SU-DHL-6 (cell line): ENCODE results near the gene CMSS1.

Experiments used
- H2AFZ ChIP-seq: fragments of 200-600 bp; sonication (generic); 2 replicates; pipeline ENCODE4 v1.6.1; 2014; ENCODE audit warnings: low read depth, mild to moderate bottlenecking, moderate library complexity, mixed read lengths, antibody characterized with exemption, low read length; ENCODE audit not compliant: severe bottlenecking
- H3F3A ChIP-seq: fragments of 200-600 bp; shearing (Covaris generic); 2 replicates; pipeline ENCODE4 v1.6.0; 2016; ENCODE audit warnings: antibody characterized with exemption, mild to moderate bottlenecking; ENCODE audit not compliant: insufficient read depth
- H3K27ac ChIP-seq: fragments of 200-600 bp; sonication (generic); 2 replicates; pipeline ENCODE4 v1.5.1; 2016; ENCODE audit warnings: low read depth, mild to moderate bottlenecking, low read length, moderate library complexity, mixed read lengths
- H3K27me3 ChIP-seq: fragments of 200-600 bp; sonication (generic), shearing (Covaris generic); 2 replicates; pipeline ENCODE4 v1.6.0; 2014; ENCODE audit warnings: mild to moderate bottlenecking, low read length
- H3K36me3 ChIP-seq: fragments of 200-600 bp; sonication (generic); 2 replicates; pipeline ENCODE4 v1.6.1; 2014; ENCODE audit warnings: mild to moderate bottlenecking, low read length, mixed read lengths
- H3K4me2 ChIP-seq: fragments of 300-600, 200-600 bp; shearing (Covaris generic), sonication (generic); 2 replicates; pipeline ENCODE4 v1.6.0; 2014; ENCODE audit warnings: low read length, low read depth, mild to moderate bottlenecking; ENCODE audit not compliant: poor library complexity, severe bottlenecking
- H3K4me3 ChIP-seq: fragments of 200-600 bp; sonication (generic); 2 replicates; pipeline ENCODE4 v1.5.1; 2014; ENCODE audit warnings: antibody characterized with exemption, low read length, mild to moderate bottlenecking, mixed read lengths; ENCODE audit not compliant: insufficient read depth, poor library complexity, severe bottlenecking
- H3K79me2 ChIP-seq: fragments of 200-600 bp; sonication (generic); 2 replicates; pipeline ENCODE4 v1.6.1; 2014; ENCODE audit warnings: mild to moderate bottlenecking, low read length, moderate library complexity; ENCODE audit not compliant: insufficient read depth
- H3K9ac ChIP-seq: fragments of 200-600 bp; sonication (generic); 2 replicates; pipeline ENCODE4 v1.7.0; 2014; ENCODE audit warnings: mild to moderate bottlenecking, low read length
- H3K9me2 ChIP-seq: fragments of 200-600 bp; sonication (generic); replicated peaks from 2 replicates; pipeline ENCODE4 v1.6.1; 2014; ENCODE audit warnings: low read length; ENCODE audit not compliant: insufficient read depth
- H3K9me3 ChIP-seq: fragments of 200-600 bp; sonication (generic); 2 replicates; pipeline ENCODE4 v1.6.1; 2014; ENCODE audit warnings: low read length, mixed read lengths; ENCODE audit not compliant: insufficient read depth
- H4K20me1 ChIP-seq: fragments of 200-600 bp; sonication (generic); 2 replicates; pipeline ENCODE4 v1.6.1; 2014; ENCODE audit warnings: low read depth, mild to moderate bottlenecking, antibody characterized with exemption, low read length, moderate library complexity, mixed read lengths
- CTCF ChIP-seq: fragments of 200-600 bp; sonication (generic); IDR thresholded peaks from one replicate; pipeline ENCODE4 v1.5.1; 2017; ENCODE audit warnings: antibody characterized with exemption, mild to moderate bottlenecking, low read length, moderate library complexity; ENCODE audit not compliant: insufficient read depth, poor library complexity, severe bottlenecking
- EZH2phosphoT487 ChIP-seq: fragments of 200-600 bp; sonication (generic), shearing (Covaris generic); conservative IDR thresholded peaks from 2 replicates; pipeline ENCODE4 v1.6.1; 2018; ENCODE audit warnings: mild to moderate bottlenecking, antibody characterized with exemption, low read length, moderate library complexity, mixed read lengths

Gene CMSS1

DNA sequence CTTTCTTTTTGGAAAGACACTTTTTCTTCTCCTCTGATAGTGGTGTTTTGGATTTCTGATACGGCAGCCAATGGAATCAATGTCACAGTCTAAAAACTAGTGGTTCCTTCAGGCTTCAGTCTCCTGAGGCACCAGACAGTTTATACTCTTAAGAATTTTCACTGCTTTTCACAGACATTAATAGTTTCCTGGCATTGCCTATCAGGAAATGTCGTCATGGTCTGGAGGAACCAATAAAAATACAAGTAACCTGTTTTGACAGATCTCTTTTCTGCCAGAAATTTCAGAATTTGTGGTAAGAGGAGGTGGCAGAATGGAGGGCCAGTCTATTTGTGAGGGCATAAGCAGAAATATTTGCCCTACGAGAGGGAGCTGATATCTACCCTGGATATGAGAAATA, 251.8 kb downstream of the CMSS1 start:
- Histone ChIP-seq H3K9ac (no peak overlapping the region), H3K4me2 (no peak overlapping the region), H3K27ac (no peak overlapping the region), H3K36me3 (no peaks in the 10 kb centered on the region), H3F3A (no peaks in the 10 kb centered on the region), H3K4me3 (no peak overlapping the region), H3K9me2 (no peaks in the 10 kb centered on the region), H3K9me3 (no peaks in the 10 kb centered on the region), H2AFZ (no peak overlapping the region), H4K20me1 (no peaks in the 10 kb centered on the region), H3K79me2 (no peaks in the 10 kb centered on the region), H3K27me3 (no peaks in the 10 kb centered on the region)
- no peak for TF ChIP-seq CTCF

GRCh38 chr3:100072326-100073048, 254.8 kb downstream of the CMSS1 start:
- TF ChIP-seq EZH2phosphoT487 (no peak), CTCF (no peak)
- no peak overlapping the region for H3K27ac ChIP-seq
- no peaks in the 10 kb centered on the region for H4K20me1 ChIP-seq
- H3F3A ChIP-seq: no peaks in the 10 kb centered on the region
- no peak overlapping the region for H2AFZ ChIP-seq
- H3K4me3 ChIP-seq: no peak overlapping the region
- H3K79me2 ChIP-seq: no peaks in the 10 kb centered on the region
- no peaks in the 10 kb centered on the region for H3K27me3 ChIP-seq
- no peak overlapping the region for H3K9ac ChIP-seq
- no peaks in the 10 kb centered on the region for H3K9me2 ChIP-seq
- no peaks in the 10 kb centered on the region for H3K36me3 ChIP-seq
- no peak overlapping the region for H3K4me2 ChIP-seq
- no peaks in the 10 kb centered on the region for H3K9me3 ChIP-seq

DNA sequence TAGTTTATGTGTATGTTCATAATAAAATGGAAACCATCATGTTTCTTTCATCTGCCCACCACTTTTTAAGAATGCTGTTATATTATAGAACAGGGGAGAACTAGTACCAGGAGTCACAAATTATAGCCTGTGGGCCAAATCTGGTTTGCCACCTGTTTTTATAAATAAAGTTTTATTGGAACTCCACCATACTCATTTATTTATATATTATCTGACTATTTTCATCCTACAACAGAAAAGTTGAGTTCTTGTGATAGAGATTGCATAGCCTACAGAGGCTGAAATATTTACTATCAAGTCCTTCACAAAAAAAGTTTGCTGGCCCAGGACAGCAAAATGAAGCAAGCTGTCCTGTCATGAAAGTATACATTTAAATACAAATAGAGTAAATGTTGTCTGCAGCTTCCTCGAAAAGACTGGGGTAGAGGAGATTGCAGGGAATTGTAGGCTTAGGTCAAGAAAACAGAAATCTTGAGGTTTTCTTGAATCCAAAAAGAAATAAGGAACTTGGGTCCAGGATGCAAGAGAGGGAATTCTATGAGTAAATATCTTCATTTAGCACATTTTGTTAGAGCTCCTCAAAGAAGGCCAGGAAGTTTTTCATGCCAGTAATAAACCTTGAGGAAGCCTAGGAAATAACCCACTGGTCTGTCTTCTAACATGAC, 255.5 kb downstream of the CMSS1 start:
- no peak overlapping the region for H3K4me3 ChIP-seq

More for the DNA sequence above, 255.5 kb downstream of the CMSS1 start:
- no peaks in the 10 kb centered on the region for H3K27me3 ChIP-seq
- no peaks in the 10 kb centered on the region for H4K20me1 ChIP-seq
- no peak overlapping the region for H3K9ac ChIP-seq
- H3K27ac ChIP-seq: no peak overlapping the region
- H3F3A ChIP-seq: no peaks in the 10 kb centered on the region
- H3K9me3 ChIP-seq: no peaks in the 10 kb centered on the region
- H3K36me3 ChIP-seq: no peaks in the 10 kb centered on the region
- no peak for TF ChIP-seq CTCF
- TF ChIP-seq EZH2phosphoT487: no peak
- no peaks in the 10 kb centered on the region for H3K79me2 ChIP-seq
- H2AFZ ChIP-seq: no peak overlapping the region
- no peak overlapping the region for H3K4me2 ChIP-seq
- no peaks in the 10 kb centered on the region for H3K9me2 ChIP-seq
